IMR-90 (cell line): ENCODE results near the gene PMS2. TPM values are rescaled to one million over a fixed set of nuclear protein-coding genes. Genes with fewer than 3 reads are reported as not detected.
"Not testable (repeated sequence)": the region's sequence is repeated elsewhere in the genome, so short reads cannot be mapped to it uniquely, and the experiment has no call there.

Source experiments
- ATAC-seq: fragments of 200-7000 bp; cut with Tn5 transposase; 2 replicates; pipeline ENCODE4 v1.9.1; 2020; ENCODE audit warnings: low read depth, mild to moderate bottlenecking, moderate library complexity
- BruUV-seq: library from RNA; stranded (reverse); fragments of 400-500 nt; replicated peaks from 2 replicates; lab custom pipeline; 2021; lab: Mats Ljungman, UMichigan
- CTCF ChIA-PET: fragments of 300-600 bp; formaldehyde crosslinking; extraction: SDS; loops from one replicate; lab custom pipeline; 2021; ENCODE audit warnings: antibody characterized with exemption; lab: Yijun Ruan, JAX
- POLR2A ChIA-PET: fragments of 300-600 bp; sonication (Branson Sonifier 250); formaldehyde crosslinking; loops from one replicate; lab custom pipeline; 2022; ENCODE audit warnings: antibody characterized with exemption; ENCODE audit not compliant: unreplicated experiment; lab: Charles Lee
- DNase-seq: peaks from one replicate; pipeline ENCODE4 v3.0.0; 2013
- H2AFZ ChIP-seq: replicated peaks from 2 replicates; pipeline ENCODE3; 2013; ENCODE audit warnings: low read length, mild to moderate bottlenecking; ENCODE audit not compliant: poor library complexity
- H2AK5ac ChIP-seq: 2 replicates; pipeline ENCODE4 v1.6.1; 2013; ENCODE audit warnings: low read depth, low read length, inconsistent platforms
- H2AK9ac ChIP-seq: replicated peaks from 2 replicates; pipeline ENCODE3; 2013; ENCODE audit warnings: mild to moderate bottlenecking, low read depth, low read length, moderate library complexity; ENCODE audit not compliant: poor library complexity
- H2BK120ac ChIP-seq: 2 replicates; pipeline ENCODE4 v1.6.1; 2013; ENCODE audit warnings: low read depth, low read length, inconsistent platforms
- H2BK15ac ChIP-seq: 3 replicates; pipeline ENCODE4 v1.6.1; 2013; ENCODE audit warnings: low read depth, low read length, inconsistent platforms
- H2BK20ac ChIP-seq: 2 replicates; pipeline ENCODE4 v1.6.1; 2013; ENCODE audit warnings: low read depth, mild to moderate bottlenecking, inconsistent platforms, low read length, moderate library complexity
- H2BK5ac ChIP-seq: 2 replicates; pipeline ENCODE4 v1.6.1; 2013; ENCODE audit warnings: mild to moderate bottlenecking, low read depth, low read length, inconsistent platforms; ENCODE audit not compliant: poor library complexity, severe bottlenecking
- H3K14ac ChIP-seq: replicated peaks from 2 replicates; pipeline ENCODE4 v1.6.1; 2013; ENCODE audit warnings: low read depth, low read length, inconsistent platforms
- H3K18ac ChIP-seq: 2 replicates; pipeline ENCODE4 v1.6.1; 2013; ENCODE audit warnings: low read depth, low read length, control low read depth
- H3K23ac ChIP-seq: 2 replicates; pipeline ENCODE4 v1.6.1; 2013; ENCODE audit warnings: low read depth, low read length, inconsistent platforms
- H3K27ac ChIP-seq: 2 replicates; pipeline ENCODE4 v1.5.1; 2013; ENCODE audit warnings: mild to moderate bottlenecking, control low read depth, low read length; ENCODE audit not compliant: insufficient read depth
- H3K27me3 ChIP-seq: 2 replicates; pipeline ENCODE4 v1.6.1; 2013; ENCODE audit warnings: low read length; ENCODE audit not compliant: control insufficient read depth, insufficient read depth
- H3K36me3 ChIP-seq: 2 replicates; pipeline ENCODE4 v1.6.1; 2013; ENCODE audit warnings: low read length, mixed read lengths; ENCODE audit not compliant: control insufficient read depth, insufficient read depth
- H3K4ac ChIP-seq: 2 replicates; pipeline ENCODE4 v1.6.1; 2013; ENCODE audit warnings: low read depth, low read length, inconsistent platforms
- H3K4me1 ChIP-seq: 2 replicates; pipeline ENCODE4 v1.6.1; 2013; ENCODE audit warnings: low read length, mixed read lengths; ENCODE audit not compliant: control insufficient read depth, insufficient read depth
- H3K4me2 ChIP-seq: 2 replicates; pipeline ENCODE4 v1.6.1; 2013; ENCODE audit warnings: low read depth, mild to moderate bottlenecking, control low read depth, low read length, moderate library complexity
- H3K4me3 ChIP-seq: 2 replicates; pipeline ENCODE4 v1.5.1; 2013; ENCODE audit warnings: low read depth, mild to moderate bottlenecking, control low read depth, low read length, moderate library complexity; ENCODE audit not compliant: insufficient read depth
- H3K56ac ChIP-seq: 2 replicates; pipeline ENCODE4 v1.6.1; 2013; ENCODE audit warnings: low read length, inconsistent platforms; ENCODE audit not compliant: insufficient read depth; ENCODE audit errors: extremely low read depth
- H3K79me1 ChIP-seq, 2 experiments: 2 replicates each; pipeline ENCODE4 v1.6.1; 2013; ENCODE audit warnings: low read length in 2 of 2, inconsistent platforms in 1 of 2, low read depth in 1 of 2
- H3K9ac ChIP-seq: 2 replicates; pipeline ENCODE4 v1.6.1; 2013; ENCODE audit warnings: low read depth, low read length, control low read depth
- H3K9me1 ChIP-seq: 2 replicates; pipeline ENCODE4 v1.6.1; 2013; ENCODE audit warnings: low read length, inconsistent platforms; ENCODE audit not compliant: insufficient read depth
- H3K9me3 ChIP-seq: 2 replicates; pipeline ENCODE4 v1.6.1; 2013; ENCODE audit warnings: low read length; ENCODE audit not compliant: control insufficient read depth, insufficient read depth
- H4K20me1 ChIP-seq: 2 replicates; pipeline ENCODE4 v1.6.1; 2013; ENCODE audit warnings: low read length, inconsistent platforms; ENCODE audit not compliant: insufficient read depth
- H4K5ac ChIP-seq: 2 replicates; pipeline ENCODE4 v1.6.1; 2013; ENCODE audit warnings: mild to moderate bottlenecking, low read depth, low read length, control low read depth
- H4K8ac ChIP-seq, 2 experiments: 2 replicates each; pipeline ENCODE4 v1.6.1; 2013; ENCODE audit warnings: low read depth in 2 of 2, low read length in 2 of 2, control low read depth in 1 of 2, inconsistent platforms in 1 of 2
- H4K91ac ChIP-seq: 2 replicates; pipeline ENCODE4 v1.6.1; 2013; ENCODE audit warnings: low read depth, low read length, inconsistent platforms; ENCODE audit not compliant: insufficient read depth
- BHLHE40 ChIP-seq: fragments of 150-350 bp; IDR thresholded peaks from 2 replicates; pipeline ENCODE4 v1.6.1; 2016; ENCODE audit warnings: mild to moderate bottlenecking, low read depth, low read length
- ELK1 ChIP-seq: fragments of 150-350 bp; IDR thresholded peaks from 2 replicates; pipeline ENCODE4 v1.6.1; 2016; ENCODE audit warnings: low read depth, mild to moderate bottlenecking, low read length, moderate library complexity, borderline replicate concordance
- USF2 ChIP-seq: fragments of 150-350 bp; IDR thresholded peaks from 2 replicates; pipeline ENCODE4 v1.6.1; 2017; ENCODE audit warnings: mild to moderate bottlenecking, antibody characterized with exemption, low read length, low read depth
- WGBS, 2 experiments: methylation state at CpG; one replicate each; pipeline versions ENCODE4 v1.1.5 to v1.1.7; 2013; ENCODE audit warnings: missing lambda C conversion rate in 2 of 2; ENCODE audit not compliant: insufficient read length in 1 of 2; ENCODE audit errors: extremely low coverage in 2 of 2; 5-methylcytosine and 5-hydroxymethylcytosine counted together
- dilution Hi-C: fragments of 300-500 bp; cut with HindIII; formaldehyde crosslinking; loops from one replicate; pipeline ENCODE4 v1.14.3; 2018; ENCODE audit warnings: low sequenced_read_pairs; ENCODE audit not compliant: unreplicated experiment
- in situ Hi-C: fragments of 300-500 bp; cut with MboI; formaldehyde crosslinking; loops from 3 replicates; pipeline ENCODE4 v1.14.3; 2019; ENCODE audit warnings: low sequenced_read_pairs, inconsistent platforms, mixed read lengths
- intact Hi-C: fragments of 100-400 bp; cut with micrococcal nuclease; formaldehyde crosslinking; loops from 2 replicates; pipeline ENCODE4 v1.10.0; 2022
- polyA plus RNA-seq, 3 experiments: library from polyadenylated mRNA; depleted of rRNA; stranded (reverse); fragments of >200 nt; gene quantifications; 2 replicates each; pipeline ENCODE4 v1.2.3, GENCODE V29; 2012; ENCODE audit warnings: low replicate concordance in 1 of 3
- total RNA-seq: library from RNA; depleted of rRNA; stranded (reverse); fragments of >200 nt; gene quantifications from 2 replicates; pipeline ENCODE4 v1.2.3, GENCODE V29; 2012

The PMS2 gene
- total and polyA plus RNA-seq, 2 of the 4 experiments (the other 2 are of a cell fraction) = 6.8 to 14.3 TPM

GRCh38 chr7:6011541-6011940 is 2.7 kb upstream of the PMS2 start:
- ChIA-PET CTCF (interaction anchor here (0.6 kb wide), 1 partner anchor 15 kb away, joined by 4 read pairs; no protein-coding TSS in a partner anchor), POLR2A (no interaction called here)
- no peak for ATAC-seq
- Histone ChIP-seq H2AK9ac (no peak overlapping the region), H4K91ac (no peak overlapping the region), H2BK120ac (no peak overlapping the region), H3K9me1 (peaks cover 7% of the 10 kb centered on the region), H3K79me1 (peaks cover 13 to 69% of the 10 kb centered on the region in 2 experiments), H3K18ac (no peak overlapping the region), H3K4me2 (no peak overlapping the region), H3K4ac (no peak overlapping the region), H4K20me1 (no peaks in the 10 kb centered on the region), H3K36me3 (peaks cover 13% of the 10 kb centered on the region), H3K4me3 (no peak overlapping the region), H3K9ac (no peak overlapping the region), H3K27me3 (no peaks in the 10 kb centered on the region), H2BK5ac (no peak overlapping the region), H3K14ac (no peak overlapping the region), H2BK15ac (no peak overlapping the region), H3K9me3 (no peaks in the 10 kb centered on the region), H3K23ac (0 out of 2 replicates have a peak overlapping the region, but pooled peaks have one; percentile 15), H3K56ac (no peak overlapping the region), H2BK20ac (no peak overlapping the region), H2AFZ (no peak overlapping the region), H4K5ac (no peak overlapping the region), H4K8ac (no peak overlapping the region), H3K4me1 (peaks cover 10% of the 10 kb centered on the region), H2AK5ac (no peak overlapping the region), H3K27ac (no peak overlapping the region)
- BruUV-seq = TSS peak; percentile 58
- TF ChIP-seq USF2 (no peak), ELK1 (no peak), BHLHE40 (no peak)
- dilution Hi-C loops = no loop called here
- no peak for DNase-seq
- WGBS, 2 experiments = no CpG with 5 or more reads among the region's 2 CpGs
- in situ Hi-C loops = no loop called here
- intact Hi-C loops = no loop called here

GRCh38 chr7:6010370-6010769 is 1.5 kb upstream of the PMS2 start:
- H3K14ac ChIP-seq, H3K4me3 ChIP-seq, H2AFZ ChIP-seq, H2BK5ac ChIP-seq, H3K4me1 ChIP-seq, H3K27ac ChIP-seq, H3K27me3 ChIP-seq, H3K9me1 ChIP-seq, H4K20me1 ChIP-seq, H3K56ac ChIP-seq, intact Hi-C loops, CTCF ChIA-PET, H4K91ac ChIP-seq, H2BK120ac ChIP-seq, H2BK15ac ChIP-seq, H2BK20ac ChIP-seq, BruUV-seq, H2AK9ac ChIP-seq, H3K18ac ChIP-seq, ATAC-seq, H2AK5ac ChIP-seq, DNase-seq, in situ Hi-C loops, dilution Hi-C loops, H3K9me3 ChIP-seq, H4K5ac ChIP-seq, POLR2A ChIA-PET: not testable (repeated sequence)
- Histone ChIP-seq H4K8ac (peak overlapping the region in 1 of 2 experiments; percentile 29; a peak in 1 of 4 replicates), H3K36me3 (peaks cover 10% of the 10 kb centered on the region), H3K23ac (peak overlapping the region; percentile 76; the same call in 1 of the 2 replicates), H3K9ac (0 out of 2 replicates have a peak overlapping the region, but pooled peaks have one; percentile 80), H3K4me2 (peak overlapping the region; percentile 33), H3K79me1 (peaks cover 9 to 64% of the 10 kb centered on the region in 2 experiments), H3K4ac (0 out of 2 replicates have a peak overlapping the region, but pooled peaks have one; percentile 73)
- WGBS, 2 experiments = 100% methylated on average over 1 of the region's 8 CpGs; no CpG with 5 or more reads in 1 of the 2 experiments
